HG02678 (cell line): ENCODE data around the gene SLC43A2.
"Not testable (repeated sequence)": the region's sequence is repeated elsewhere in the genome, so short reads cannot be mapped to it uniquely, and the experiment has no call there.

Experiments
- ATAC-seq: cut with Tn5 transposase; IDR thresholded peaks from one replicate; pipeline ENCODE4 v1.9.1; 2021; ENCODE audit warnings: mild to moderate bottlenecking, moderate library complexity; ENCODE audit not compliant: unreplicated experiment

Gene SLC43A2

GRCh38 chr17:1565877-1566276, 62.8 kb downstream of the SLC43A2 start:
- ATAC-seq = no peak

- no peak for ATAC-seq
Observed at GRCh38 chr17:1563786-1564613, 64.6 kb downstream of the SLC43A2 start.

GRCh38 chr17:1563471-1563785, 65.2 kb downstream of the SLC43A2 start:
- ATAC-seq = not testable (repeated sequence)

GRCh38 chr17:1562176-1562643, 66.4 kb downstream of the SLC43A2 start:
- peak; percentile 32 for ATAC-seq

- peak; percentile 13 for ATAC-seq
Observed at GRCh38 chr17:1561420-1562175, 67.0 kb downstream of the SLC43A2 start.

- no peak for ATAC-seq
Observed at GRCh38 chr17:1560858-1561355, 67.7 kb downstream of the SLC43A2 start.

GRCh38 chr17:1560101-1560857, 68.4 kb downstream of the SLC43A2 start:
- no peak for ATAC-seq

- no peak for ATAC-seq
Observed at GRCh38 chr17:1559047-1560043, 69.3 kb downstream of the SLC43A2 start.

GRCh38 chr17:1558401-1558800, 70.2 kb downstream of the SLC43A2 start:
- ATAC-seq = no peak

GRCh38 chr17:1557355-1558095, 71.1 kb downstream of the SLC43A2 start:
- ATAC-seq = no peak

- ATAC-seq = no peak
Observed at GRCh38 chr17:1555651-1556471, 72.8 kb downstream of the SLC43A2 start.

- no peak for ATAC-seq
Observed at GRCh38 chr17:1554751-1555540, 73.7 kb downstream of the SLC43A2 start.

- no peak for ATAC-seq
Observed at GRCh38 chr17:1553354-1554266, 75.0 kb downstream of the SLC43A2 start.

- ATAC-seq = no peak
Observed at GRCh38 chr17:1552932-1553331, 75.7 kb downstream of the SLC43A2 start.

GRCh38 chr17:1551741-1552140, 76.9 kb downstream of the SLC43A2 start:
- no peak for ATAC-seq

- no peak for ATAC-seq
Observed at GRCh38 chr17:1548032-1548431, 80.6 kb downstream of the SLC43A2 start.
